Smooth muscle cell (in vitro differentiated cells): ENCODE data around the gene ACD. TPM values are rescaled to one million over a fixed set of nuclear protein-coding genes. Genes with fewer than 3 reads are reported as not detected.

Source experiments
- DNase-seq: peaks from one replicate; lab custom pipeline; 2025; ENCODE audit not compliant: unreplicated experiment; lab: John Stamatoyannopoulos, UW
- H2AFZ ChIP-seq: fragments of 200-600 bp; sonication (generic); 2 replicates; pipeline ENCODE4 v1.6.0; 2016; ENCODE audit warnings: antibody characterized with exemption, low read depth, mild to moderate bottlenecking
- H3F3A ChIP-seq: fragments of 200-600 bp; sonication (generic); 2 replicates; pipeline ENCODE4 v1.6.0; 2017; ENCODE audit warnings: antibody characterized with exemption, low read depth
- H3K27ac ChIP-seq: fragments of 200-600 bp; sonication (generic); 2 replicates; pipeline ENCODE4 v1.5.1; 2016; ENCODE audit warnings: low read depth, mild to moderate bottlenecking
- H3K27me3 ChIP-seq: fragments of 200-600 bp; sonication (generic); 2 replicates; pipeline ENCODE4 v1.6.1; 2016; ENCODE audit warnings: low read depth, mild to moderate bottlenecking
- H3K36me3 ChIP-seq: fragments of 200-600 bp; sonication (generic); 2 replicates; pipeline ENCODE4 v1.5.1; 2016; ENCODE audit warnings: low read depth
- H3K4me1 ChIP-seq: fragments of 200-600 bp; sonication (generic); 2 replicates; pipeline ENCODE4 v1.5.1; 2016; ENCODE audit warnings: low read depth
- H3K4me2 ChIP-seq: fragments of 200-600 bp; sonication (generic); 2 replicates; pipeline ENCODE4 v1.6.0; 2016; ENCODE audit warnings: mild to moderate bottlenecking
- H3K4me3 ChIP-seq: fragments of 200-600 bp; sonication (generic); 2 replicates; pipeline ENCODE4 v1.5.1; 2016; ENCODE audit warnings: mild to moderate bottlenecking
- H3K79me2 ChIP-seq: fragments of 200-600 bp; sonication (generic); 2 replicates; pipeline ENCODE4 v1.6.0; 2016; ENCODE audit warnings: low read depth, mild to moderate bottlenecking
- H3K9ac ChIP-seq: fragments of 200-600 bp; sonication (generic); 2 replicates; pipeline ENCODE4 v1.6.0; 2016; ENCODE audit warnings: low read depth
- H3K9me3 ChIP-seq: fragments of 200-600 bp; sonication (generic); replicated peaks from 2 replicates; pipeline ENCODE4 v1.5.1; 2016; ENCODE audit warnings: low read depth
- H4K20me1 ChIP-seq: fragments of 200-600 bp; sonication (generic); 2 replicates; pipeline ENCODE4 v1.6.0; 2016; ENCODE audit warnings: low read depth
- WGBS: methylation state at CpG from one replicate; pipeline ENCODE4 v1.1.7; 2016; ENCODE audit warnings: low lambda C conversion rate; 5-methylcytosine and 5-hydroxymethylcytosine counted together
- polyA plus RNA-seq: library from polyadenylated mRNA; unstranded; fragments of >200 nt; fragmentation: Nextera tagmentation; extraction: Ambion mirVana; gene quantifications from 2 replicates; pipeline ENCODE4 v1.2.1, GENCODE V29; 2016
- total RNA-seq: library from RNA; depleted of rRNA; stranded (reverse); fragments of >200 nt; gene quantifications from 2 replicates; pipeline ENCODE4 v1.2.3, GENCODE V29; 2014
- TF ChIP-seq, protein P1 (sequence below): fragments of 200-600 bp; sonication (generic); IDR thresholded peaks from 2 replicates; pipeline ENCODE4 v1.5.1; 2017; ENCODE audit warnings: borderline replicate concordance, mild to moderate bottlenecking, antibody characterized with exemption; ENCODE audit not compliant: insufficient read depth, poor library complexity, severe bottlenecking

The ACD gene
- total and polyA plus RNA-seq, 2 experiments from 2014 or later = 21.9 to 31.7 TPM

DNA sequence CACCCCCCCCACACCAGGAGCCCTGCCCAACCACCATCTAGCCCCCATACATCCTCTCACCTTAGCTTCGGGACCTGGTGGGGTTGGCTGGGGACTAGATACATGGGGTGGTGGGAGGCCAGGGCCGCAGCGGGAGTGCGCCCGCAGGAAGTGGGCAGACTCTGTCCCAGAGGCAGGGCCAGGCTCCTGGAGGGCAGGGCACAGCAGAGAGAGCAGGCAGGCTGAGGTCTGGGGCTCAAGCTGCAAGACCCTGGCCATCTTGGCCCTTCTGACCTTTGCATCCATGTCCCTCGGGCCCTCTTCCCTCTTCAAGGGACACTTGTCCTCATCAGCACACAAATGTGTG lies 3.8 kb upstream of the ACD start:
- peaks cover 4% of the 10 kb centered on the region for H3F3A ChIP-seq
- H3K9me3 ChIP-seq = no peaks in the 10 kb centered on the region
- TF ChIP-seq, protein P1, sequence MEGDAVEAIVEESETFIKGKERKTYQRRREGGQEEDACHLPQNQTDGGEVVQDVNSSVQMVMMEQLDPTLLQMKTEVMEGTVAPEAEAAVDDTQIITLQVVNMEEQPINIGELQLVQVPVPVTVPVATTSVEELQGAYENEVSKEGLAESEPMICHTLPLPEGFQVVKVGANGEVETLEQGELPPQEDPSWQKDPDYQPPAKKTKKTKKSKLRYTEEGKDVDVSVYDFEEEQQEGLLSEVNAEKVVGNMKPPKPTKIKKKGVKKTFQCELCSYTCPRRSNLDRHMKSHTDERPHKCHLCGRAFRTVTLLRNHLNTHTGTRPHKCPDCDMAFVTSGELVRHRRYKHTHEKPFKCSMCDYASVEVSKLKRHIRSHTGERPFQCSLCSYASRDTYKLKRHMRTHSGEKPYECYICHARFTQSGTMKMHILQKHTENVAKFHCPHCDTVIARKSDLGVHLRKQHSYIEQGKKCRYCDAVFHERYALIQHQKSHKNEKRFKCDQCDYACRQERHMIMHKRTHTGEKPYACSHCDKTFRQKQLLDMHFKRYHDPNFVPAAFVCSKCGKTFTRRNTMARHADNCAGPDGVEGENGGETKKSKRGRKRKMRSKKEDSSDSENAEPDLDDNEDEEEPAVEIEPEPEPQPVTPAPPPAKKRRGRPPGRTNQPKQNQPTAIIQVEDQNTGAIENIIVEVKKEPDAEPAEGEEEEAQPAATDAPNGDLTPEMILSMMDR = no peak
- no peak overlapping the region for H2AFZ ChIP-seq
- H3K4me3 ChIP-seq = no peak overlapping the region
- H3K27me3 ChIP-seq = no peaks in the 10 kb centered on the region
- H3K36me3 ChIP-seq = no peaks in the 10 kb centered on the region
- no peaks in the 10 kb centered on the region for H3K79me2 ChIP-seq
- no peak overlapping the region for H3K27ac ChIP-seq
- no peak for DNase-seq
- 95% methylated on average over 5 of the region's 6 CpGs for WGBS
- no peak overlapping the region for H3K4me2 ChIP-seq
- H4K20me1 ChIP-seq = peaks cover 5% of the 10 kb centered on the region
- peaks cover 13% of the 10 kb centered on the region for H3K4me1 ChIP-seq
- no peak overlapping the region for H3K9ac ChIP-seq

DNA sequence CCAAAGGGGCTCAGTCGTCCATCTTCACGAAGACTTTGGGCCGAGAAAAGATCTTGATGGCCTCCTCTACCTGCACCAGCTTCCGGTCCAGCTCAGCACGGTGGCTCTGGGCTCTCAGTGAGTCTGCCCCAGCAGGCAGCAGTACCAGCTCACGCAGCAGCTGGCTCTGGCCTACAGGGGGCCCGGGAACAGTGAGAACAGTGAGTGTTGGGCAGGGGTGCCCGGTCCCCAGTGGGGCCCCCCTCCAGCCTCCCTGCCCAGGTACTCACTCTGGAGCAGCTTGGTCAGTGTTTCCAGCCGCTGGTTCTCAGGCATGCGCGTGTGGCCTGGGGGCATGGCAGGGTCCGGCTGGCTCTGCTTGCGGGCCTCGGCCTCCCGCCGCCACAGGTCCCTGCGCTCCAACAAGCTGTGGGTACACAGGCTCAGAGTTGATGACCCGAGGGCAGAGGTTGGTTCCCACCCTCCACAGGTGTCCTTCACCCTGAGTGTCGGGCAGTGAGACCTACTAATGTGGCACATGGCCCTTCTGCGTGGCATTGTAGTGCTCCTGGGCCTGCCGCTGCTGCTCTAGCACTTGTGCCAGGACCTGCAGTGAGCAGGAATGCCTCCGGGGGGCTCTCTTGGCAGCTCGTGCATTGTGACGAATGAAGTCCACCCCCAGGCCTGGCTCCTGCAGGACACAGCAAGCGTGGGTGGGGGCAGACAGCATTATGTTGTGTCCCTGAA lies 3.3 kb upstream of the ACD start:
- TF ChIP-seq, protein P1 = peak; percentile 18
- WGBS = 85% methylated on average over 25 of the region's 25 CpGs
- Histone ChIP-seq H3K9me3 (no peaks in the 10 kb centered on the region), H3K27me3 (no peaks in the 10 kb centered on the region), H3K36me3 (no peaks in the 10 kb centered on the region), H3F3A (peaks cover 4% of the 10 kb centered on the region), H3K4me2 (no peak overlapping the region), H4K20me1 (peaks cover 7% of the 10 kb centered on the region), H3K4me1 (peaks cover 13% of the 10 kb centered on the region), H3K9ac (no peak overlapping the region), H3K27ac (no peak overlapping the region), H3K4me3 (no peak overlapping the region), H2AFZ (no peak overlapping the region), H3K79me2 (no peaks in the 10 kb centered on the region)
- DNase-seq = no peak

DNA sequence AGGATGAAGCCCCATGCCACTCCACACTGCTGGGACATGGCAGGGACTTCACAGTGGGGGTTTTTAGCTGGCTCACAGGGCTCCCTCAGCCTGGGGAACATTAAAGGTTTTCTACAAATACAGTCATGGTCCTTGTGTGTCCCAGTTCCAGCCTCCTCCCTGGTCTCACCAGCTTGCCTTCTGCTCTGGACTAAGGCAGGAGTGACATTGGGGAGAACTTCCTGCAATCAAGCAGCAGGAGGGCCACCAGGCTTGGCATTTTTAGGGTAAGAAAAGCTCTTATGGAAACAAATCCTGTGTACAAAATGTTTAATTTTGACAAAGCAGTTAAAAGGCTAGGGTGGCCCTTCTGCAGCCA lies 2.6 kb upstream of the ACD start:
- H2AFZ ChIP-seq = no peak overlapping the region
- DNase-seq = no peak
- no peak overlapping the region for H3K4me3 ChIP-seq
- peaks cover 12% of the 10 kb centered on the region for H3K4me1 ChIP-seq
- H3K27ac ChIP-seq = no peak overlapping the region
- no peaks in the 10 kb centered on the region for H3K27me3 ChIP-seq
- H4K20me1 ChIP-seq = peaks cover 7% of the 10 kb centered on the region
- no peaks in the 10 kb centered on the region for H3K79me2 ChIP-seq
- H3K36me3 ChIP-seq = no peaks in the 10 kb centered on the region
- H3K9me3 ChIP-seq = no peaks in the 10 kb centered on the region
- TF ChIP-seq, protein P1 = no peak
- peaks cover 4% of the 10 kb centered on the region for H3F3A ChIP-seq
- H3K4me2 ChIP-seq = no peak overlapping the region
- H3K9ac ChIP-seq = no peak overlapping the region
